ELR (cell line): ENCODE data around the gene ARHGEF12.
A peak's percentile ranks its signal among the peaks of the same experiment; 100 is the strongest.

Experiments used
- DNase-seq: peaks from one replicate; pipeline ENCODE4 v3.0.0-alpha.2; 2015; ENCODE audit warnings: low read depth

Gene ARHGEF12

DNA sequence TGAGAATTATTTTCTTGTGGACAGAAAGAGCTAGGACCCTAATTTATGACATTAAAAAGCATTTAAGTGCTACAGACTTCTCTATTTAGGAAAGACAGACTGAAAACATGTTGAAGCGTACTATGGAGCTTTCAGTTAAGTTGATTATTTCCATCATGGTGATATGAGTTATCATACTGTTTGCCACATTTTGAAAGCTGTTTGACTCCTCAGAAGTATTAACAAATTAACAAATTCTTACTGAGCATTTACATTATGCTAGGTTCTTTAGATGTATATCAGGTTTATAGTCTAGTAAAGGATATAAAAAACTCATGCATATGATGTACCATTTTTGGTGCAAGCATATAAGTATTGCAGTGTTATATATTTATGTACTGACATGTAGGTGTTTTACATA is 50.1 kb downstream of the ARHGEF12 start:
- no peak for DNase-seq

DNA sequence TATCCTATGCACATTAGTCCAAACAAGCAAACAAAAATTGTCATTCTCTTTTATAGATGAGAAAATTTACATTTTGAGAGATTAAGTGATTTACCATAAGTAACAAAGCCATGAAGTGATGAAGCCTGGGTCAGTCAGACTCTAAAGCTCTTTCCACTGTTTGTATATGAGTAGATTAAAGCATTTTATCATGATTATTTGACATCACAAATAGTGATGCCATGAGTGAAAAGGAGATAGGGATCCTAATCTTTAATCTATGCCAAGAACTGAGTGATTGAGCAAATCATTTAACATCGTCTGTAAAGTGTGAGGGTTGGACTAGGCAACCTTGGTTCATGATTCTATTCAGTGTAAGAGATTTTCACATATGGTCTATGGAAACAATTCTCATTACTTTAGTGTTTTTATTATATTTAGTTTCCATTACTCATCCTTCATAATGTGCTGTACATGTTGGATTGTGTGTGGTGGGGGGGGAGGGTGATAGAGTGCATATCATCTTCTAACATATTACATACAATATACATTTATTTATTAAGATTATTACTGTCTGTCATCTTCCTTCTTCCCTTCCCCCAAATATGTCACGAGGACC is 50.7 kb downstream of the ARHGEF12 start:
- no peak for DNase-seq

DNA sequence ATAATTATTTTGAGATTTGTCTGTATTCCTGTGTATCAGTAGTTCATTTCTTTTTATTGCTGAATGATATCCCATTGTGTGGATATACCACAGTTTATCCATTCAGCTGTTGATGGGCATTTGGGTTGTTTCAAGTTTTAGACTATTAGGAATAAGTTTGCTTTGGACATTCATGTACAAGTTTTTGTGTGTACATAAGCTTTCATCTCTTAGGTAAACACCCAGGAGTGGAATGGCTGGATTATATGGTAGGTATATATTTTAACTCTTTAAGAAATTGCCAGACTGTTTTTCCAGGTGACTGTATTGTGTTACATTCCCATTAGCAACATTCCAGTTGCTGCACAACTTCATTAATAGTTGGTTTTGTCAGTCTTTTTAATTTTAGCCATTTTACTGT is 52.0 kb downstream of the ARHGEF12 start:
- DNase-seq: no peak

DNA sequence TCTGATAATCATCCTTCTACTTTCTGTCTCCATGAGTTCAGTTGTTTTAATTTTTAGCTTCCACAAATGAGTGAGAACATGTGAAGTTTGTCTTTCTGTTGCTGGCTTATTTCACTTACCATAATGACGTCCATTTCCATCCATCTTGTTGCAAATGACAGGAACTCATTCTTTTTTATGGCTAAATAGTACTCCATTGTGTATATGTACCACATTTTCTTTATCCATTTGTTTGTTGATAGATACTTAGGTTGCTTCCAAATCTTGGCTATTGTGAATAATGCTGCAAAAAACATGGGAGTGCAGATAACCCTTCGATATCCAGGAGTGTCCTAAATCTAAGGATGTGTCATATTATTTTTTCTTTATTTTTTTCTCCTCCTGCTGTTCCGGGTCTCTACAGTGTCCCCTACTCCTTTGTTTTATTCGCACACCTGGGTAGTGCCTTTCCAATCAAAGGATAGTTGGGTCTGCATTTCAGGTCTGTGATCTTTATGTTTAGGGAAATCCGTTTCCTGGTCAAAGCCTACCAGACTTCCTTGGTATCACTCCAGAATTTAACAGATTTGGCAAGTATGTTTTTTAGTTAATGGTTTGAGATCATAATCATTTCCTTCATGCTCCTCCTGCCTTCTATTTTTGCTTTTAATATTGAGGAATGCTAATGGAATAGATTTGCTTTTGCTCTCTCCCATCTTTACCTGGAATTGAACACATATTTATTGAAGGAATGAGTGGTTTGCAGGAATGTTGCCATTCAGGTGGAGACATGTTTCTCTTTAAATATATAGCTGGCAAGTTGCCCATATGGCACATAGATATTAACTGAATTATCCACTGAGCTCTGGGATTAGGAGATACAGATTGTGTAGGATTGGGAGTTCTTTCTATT is 53.7 kb downstream of the ARHGEF12 start:
- DNase-seq: no peak

DNA sequence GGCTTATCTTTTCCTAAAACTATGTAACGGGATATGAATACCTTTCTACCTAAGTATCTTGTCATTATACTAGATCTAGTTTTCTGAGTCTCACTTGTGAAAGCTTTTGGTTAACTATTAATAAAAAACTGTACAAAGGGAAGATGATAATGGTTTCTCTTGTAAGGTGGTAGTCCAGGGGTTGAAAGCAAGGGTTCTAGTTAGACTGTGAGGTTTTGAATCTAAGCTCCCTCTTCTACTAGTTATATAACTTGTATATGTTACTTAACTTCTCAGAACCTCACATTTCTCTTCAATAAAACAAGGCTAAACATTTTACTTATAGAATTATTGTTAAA is 54.3 kb downstream of the ARHGEF12 start:
- no peak for DNase-seq

DNA sequence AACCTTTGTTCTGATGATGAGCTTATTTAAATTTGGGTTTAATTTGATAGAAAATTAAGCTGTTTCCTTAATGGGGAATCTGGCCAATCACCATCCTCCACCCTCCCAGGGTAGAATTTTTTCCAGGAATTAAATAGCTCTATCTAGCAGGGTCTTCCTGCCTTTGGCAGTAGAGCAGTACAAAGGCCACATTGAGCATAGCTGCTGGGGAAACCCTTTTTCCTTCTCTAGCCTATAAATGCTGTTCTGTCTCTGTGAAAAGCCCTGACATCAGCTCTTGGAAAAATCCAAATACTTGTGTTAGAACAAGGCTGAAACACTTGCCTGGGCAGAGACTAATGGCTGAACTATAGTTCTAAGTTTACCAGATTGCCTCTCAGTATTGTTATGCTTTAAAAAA is 55.1 kb downstream of the ARHGEF12 start:
- DNase-seq: no peak

DNA sequence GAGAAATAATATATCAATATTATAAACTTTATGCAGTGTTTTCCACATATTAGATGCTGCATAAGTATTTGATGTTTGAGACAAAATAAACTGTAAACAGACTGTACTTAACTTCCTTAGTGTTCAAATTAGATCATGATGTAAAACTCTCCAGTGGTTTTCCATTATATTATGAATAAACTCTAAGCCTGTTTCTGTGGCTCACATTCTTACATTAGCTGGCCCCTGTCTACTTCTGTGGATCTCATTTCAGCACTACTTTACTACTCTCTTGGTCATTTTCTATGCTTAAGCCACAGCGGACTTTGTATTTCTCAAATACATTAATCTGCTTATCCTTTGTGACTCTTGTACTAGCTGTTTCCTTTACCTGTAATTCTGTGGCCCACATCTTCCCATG is 55.6 kb downstream of the ARHGEF12 start:
- DNase-seq: no peak

DNA sequence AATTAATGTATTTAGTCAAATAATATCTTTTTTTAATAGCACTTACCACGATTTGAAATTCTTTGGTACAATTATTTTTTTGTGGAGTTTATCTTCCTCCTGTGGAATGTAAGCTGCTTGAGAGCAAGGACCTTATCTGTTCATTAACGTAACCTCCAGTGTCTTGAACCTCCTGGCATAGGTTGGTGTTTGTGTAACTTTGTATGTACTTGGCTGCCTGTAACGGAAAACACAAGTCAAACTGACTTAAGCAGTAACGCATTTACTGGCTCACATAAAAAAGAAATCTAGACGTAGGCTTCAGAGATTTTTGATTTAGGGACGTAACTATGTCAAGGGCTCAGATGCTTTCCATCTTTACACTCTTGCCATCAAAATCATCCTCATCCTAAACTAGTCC is 56.1 kb downstream of the ARHGEF12 start:
- no peak for DNase-seq

DNA sequence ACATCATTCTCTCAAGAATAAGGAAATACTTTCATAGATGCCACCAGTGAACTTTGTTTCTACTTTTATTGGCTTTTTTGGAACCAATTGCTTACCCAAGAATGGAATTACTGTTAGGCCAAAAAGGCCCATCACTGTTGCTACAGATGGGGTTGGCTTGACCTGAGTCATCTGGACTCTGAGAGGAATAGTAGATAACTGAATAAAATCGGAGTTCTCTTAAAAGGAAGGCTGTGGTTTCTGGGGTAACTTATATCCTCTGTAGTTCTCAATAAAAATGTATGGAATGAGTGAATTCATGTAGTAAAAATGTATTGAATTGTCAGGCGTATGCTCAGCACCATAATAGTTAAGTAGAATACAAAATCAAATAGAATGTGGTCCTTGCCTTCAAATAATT is 56.6 kb downstream of the ARHGEF12 start:
- DNase-seq: peak; percentile 69

DNA sequence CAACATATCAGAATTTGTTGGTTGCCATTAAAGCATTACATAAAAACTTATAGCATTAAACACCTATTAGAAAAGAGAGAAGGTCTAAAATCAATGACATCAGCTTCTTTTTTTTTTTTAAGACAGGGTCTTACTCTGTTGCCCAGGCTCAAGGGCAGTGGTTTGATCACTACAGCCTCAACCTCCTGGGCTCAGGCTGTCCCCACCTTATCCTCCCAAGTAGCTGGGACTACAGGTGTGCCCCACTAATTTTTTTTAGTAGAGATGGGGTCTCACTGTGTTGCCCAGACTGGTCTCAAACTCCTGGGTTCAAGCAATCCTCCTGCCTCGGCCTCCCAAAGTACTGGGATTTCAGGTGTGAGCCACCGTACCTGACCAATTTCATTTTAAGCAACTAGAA is 57.9 kb downstream of the ARHGEF12 start:
- no peak for DNase-seq

DNA sequence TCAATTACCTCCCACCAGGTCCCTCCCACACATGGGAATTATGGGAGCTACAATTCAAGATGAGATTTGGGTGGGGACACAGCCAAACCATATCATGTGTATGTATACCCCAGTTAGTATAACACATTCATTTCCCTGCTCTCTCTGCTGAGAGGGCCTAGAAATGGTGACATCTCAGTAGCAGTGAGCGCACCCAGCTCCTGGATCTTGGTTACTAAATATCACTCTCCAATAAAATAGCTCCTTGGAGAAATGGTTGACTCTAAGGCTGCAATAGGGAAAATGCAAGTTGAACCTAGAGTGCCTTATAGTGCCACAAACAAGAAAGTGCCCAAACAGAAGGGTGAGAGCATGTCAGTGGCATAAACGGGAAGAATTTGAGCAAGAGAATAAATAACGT is 59.6 kb downstream of the ARHGEF12 start:
- DNase-seq: no peak

DNA sequence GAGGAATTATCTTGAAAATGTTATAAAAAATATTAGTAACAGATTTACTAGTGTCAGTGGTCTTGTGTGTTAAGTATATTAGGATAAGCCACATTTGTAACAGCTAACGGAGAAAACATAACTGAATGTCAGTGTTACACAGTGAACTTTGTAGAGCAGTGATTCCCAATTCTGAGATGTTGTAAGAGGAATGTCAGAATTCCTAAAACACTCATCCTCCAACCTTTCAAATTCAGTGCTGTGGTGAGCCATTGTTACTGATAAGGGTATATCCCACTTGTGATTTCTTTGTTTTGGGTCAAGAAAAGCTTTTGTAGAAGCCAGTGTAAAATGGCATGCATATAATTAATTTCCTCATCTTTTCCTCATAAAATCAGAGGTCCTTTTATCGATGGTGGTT is 61.9 kb downstream of the ARHGEF12 start:
- no peak for DNase-seq

DNA sequence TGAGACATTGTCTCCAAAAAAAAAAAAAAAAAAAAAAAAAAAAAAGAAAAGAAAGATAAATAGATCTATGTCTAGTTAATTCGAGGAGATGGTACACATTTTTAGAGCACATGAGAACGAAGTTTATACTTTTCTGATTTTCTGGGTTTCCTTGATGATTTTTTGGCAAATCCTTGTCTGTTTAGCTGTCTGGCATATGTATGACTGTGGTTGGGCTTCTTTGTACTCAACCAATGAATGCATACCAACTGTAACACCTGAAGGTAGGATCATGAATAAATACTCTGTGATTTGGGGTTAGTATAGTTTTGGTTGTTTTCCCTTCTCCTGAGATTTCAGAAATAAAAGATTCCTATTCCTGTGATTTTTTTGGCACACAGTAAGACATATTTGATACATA is 63.1 kb downstream of the ARHGEF12 start:
- no peak for DNase-seq

DNA sequence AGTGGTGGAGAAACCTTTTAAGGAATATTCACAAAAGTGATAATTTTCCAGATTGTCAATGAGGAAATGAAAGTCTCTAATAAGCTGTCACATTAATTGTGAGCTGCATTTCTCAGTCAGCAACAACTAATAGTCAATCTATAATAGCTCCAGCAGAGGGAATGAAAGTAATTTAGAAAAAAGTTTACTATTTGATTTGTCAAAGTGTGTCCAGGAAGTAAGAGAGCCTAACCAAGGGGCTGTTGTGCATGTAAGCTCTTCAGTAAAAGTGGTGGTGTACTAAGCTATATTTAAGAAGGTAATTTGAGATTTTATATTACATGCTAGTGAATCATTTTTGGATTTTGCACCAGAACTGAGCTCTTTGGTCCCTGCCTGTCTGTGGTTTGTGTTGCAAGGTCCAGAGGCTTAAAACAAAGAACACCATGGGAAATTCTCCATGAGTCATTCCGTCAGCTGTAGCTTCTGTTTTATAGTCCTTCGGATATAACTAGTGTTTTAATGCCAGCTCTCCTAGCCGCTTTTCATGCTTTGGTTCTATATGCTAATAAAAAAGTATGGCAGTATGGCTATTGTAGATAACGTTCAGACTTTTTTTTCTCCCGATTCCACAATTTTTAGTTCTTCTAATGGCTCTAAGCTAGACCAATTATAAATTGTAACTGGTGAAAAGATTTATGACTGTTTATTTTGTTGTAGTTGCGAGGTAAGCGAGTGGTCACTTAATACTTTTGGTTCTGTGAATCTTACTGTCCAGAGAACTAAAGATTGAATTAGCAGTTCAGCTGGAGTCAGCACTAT is 64.6 kb downstream of the ARHGEF12 start:
- DNase-seq: peak; percentile 98

DNA sequence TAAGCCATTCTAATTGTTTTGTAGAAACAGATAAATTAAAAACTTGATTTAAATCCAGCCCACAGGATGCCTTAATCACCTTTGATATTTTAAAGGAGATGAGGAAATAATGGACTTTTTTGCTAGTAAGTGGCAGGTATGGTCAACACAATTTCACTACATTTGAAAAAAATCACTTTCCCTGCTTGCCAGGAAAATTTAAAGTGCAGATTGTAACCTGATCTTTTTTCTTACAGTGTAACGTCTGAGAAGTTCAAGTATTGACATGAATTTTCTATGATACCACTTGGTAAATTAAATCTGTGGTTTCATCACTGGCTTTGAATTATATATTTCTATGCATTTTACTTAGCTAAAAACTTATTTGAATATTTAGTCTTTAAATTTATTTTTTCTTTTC is 65.3 kb downstream of the ARHGEF12 start:
- no peak for DNase-seq

DNA sequence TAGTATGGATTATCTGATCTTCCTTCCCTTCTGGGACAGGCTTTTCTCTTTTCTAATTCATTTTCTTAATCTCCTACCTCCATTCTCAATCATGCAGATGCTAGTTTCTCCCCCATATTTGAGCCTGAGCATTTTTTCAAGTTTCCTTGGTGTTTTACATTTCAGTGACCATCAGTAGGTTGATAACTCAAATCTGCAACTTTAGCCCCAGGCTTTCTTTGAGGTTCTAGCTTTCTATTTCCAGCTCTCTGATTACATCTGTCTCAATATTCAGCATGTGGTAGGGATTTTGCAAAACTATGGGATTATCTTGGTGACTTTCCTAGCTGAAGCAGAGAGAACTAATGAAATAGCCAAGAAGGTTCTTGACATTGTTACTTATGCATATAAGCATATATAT is 67.8 kb downstream of the ARHGEF12 start:
- DNase-seq: no peak

DNA sequence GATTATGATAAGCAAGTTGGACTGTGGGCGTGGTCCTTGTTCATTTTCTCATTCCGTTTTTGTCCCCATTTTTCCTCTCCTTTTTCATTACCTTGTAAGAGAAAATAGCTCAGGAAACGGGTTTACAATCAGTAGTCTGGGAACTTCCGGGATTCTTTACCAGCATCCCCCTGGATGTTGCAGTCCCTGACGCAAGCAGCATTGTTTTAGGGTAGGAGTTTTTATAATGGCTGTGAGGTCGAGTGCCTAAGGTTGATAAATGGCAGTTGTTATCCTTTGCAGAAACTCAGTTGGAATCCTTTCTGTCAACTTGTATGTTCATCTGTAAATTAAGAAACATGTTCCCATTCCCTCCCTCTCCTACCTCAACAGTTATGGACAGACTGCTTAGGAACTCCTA is 68.3 kb downstream of the ARHGEF12 start:
- no peak for DNase-seq

DNA sequence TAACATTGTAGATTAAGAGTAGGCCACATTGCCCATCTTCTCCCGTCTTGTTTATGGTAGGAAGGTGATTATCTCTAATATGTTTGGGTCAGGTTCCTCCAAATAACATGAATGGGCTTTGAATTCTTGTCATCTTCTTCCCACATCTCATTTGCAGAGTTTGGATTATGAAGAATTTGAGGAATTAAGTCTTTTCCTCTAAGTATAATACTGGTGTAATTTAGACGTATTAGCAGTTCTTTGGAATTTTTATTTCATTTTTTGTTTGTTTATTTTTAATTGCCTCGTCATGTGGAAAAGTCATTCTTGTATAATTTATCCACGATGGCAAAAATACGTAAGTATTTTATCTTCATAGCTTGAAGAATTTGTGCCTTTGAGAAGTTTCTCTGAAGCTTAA is 73.4 kb downstream of the ARHGEF12 start:
- DNase-seq: no peak

DNA sequence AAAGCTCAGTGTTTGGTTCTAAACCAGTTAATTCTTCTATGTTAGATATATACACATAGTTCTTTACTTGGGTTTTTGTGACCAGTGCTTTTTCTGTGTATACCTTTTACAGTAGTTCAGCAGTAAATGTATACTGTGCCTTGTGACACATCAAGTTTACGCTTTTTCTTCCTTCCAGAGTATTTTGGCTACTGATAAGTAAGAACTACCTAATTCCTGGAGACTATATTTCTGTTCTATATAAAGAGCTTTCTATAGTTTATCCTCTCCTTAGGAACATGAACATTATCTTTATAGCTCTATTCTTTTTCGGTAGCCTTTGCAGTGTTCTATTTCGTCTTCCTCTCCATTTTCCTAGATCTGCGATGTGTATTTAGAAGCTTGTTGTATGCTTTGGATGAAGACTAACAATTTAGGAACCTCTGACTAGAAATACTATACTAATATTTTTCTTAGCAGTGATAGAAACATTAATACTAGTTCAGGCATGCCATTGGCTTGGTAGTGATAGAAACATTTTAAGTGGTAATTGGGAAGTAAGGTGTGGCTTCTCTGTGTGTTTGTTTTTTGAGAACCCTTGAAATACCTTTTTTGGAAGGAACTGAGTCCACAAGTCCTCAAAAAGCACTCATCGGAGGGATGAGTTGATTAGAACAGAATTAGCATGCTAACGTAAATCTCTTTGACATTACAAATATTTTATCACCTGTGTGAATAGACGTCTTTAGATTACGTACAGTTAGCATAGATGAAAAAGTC is 74.6 kb downstream of the ARHGEF12 start:
- no peak for DNase-seq

DNA sequence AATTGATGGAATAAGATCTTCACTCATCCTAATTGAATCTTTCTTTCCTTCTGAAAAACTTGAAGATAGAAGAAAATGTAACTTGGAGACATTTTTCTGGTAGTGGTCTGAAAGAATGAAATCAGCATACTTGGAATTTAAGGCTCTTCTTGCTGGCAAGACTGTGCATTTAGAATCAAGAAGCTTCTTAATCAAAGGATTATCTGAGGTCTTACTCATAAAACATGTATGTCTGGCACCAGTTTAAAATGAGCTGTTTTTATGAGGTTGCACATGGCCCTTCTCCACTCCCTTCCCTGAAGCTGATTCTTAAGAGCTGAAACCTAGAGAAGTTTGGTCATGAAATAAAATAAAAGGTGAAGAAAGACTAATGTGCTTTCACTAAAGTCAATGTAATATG is 77.3 kb downstream of the ARHGEF12 start:
- DNase-seq: peak; percentile 55

DNA sequence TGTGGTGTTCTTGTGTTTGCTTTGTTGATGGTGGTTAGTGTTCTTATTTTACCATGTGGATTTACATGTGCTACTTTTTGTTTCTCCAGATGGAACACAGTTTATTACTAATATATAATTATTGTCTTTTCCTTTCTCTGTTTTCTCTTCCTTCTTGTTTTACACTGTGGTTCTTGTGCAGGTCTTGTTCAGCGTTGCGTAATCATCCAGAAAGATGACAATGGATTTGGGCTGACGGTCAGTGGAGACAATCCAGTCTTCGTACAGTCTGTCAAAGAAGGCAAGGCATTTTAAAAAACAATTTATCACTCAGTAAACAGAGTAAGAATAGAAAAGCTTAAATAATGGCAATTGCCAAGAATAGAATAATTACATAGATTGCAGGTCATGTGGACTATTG is 84.4 kb downstream of the ARHGEF12 start:
- no peak for DNase-seq

DNA sequence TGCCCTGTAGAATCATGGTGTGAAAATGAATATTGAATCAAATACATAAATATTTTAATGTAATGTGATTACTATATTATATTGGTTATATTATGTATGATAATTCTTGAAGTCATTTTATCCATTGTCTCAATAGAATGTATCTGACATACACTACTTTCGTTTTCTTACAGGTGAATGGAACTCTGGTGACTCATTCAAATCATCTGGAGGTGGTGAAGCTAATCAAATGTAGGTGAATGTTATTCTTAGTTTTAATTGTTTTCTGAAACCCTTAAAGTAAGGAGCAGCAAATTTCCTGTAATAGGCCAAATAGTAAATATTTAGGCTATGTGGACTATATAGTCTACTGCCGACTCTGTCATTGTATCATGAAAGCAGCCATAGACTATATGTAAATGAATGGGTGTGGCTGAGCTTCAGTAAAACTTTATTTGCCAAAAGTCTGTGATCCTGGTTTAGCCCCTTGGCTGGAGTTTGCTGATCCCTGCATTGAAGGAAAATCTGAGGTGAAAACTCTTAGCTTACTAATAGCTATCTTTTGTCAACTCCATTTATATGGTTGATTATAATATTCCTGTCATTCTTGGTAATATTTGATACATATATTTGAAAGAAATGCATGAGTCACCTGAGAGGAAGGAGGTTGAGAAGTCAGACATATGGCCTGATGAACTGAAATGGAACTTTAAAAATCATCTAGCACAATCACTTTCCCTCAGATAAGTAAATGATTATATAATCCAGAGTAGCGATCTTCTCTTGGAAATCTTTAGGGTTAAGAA is 88.2 kb downstream of the ARHGEF12 start:
- DNase-seq: peak; percentile 43
